K562 (cell line): Measurements from ENCODE around the gene KEL. TPM values are rescaled to one million over a fixed set of nuclear protein-coding genes. Genes with fewer than 3 reads are reported as not detected.

Source experiments
- ATAC-seq: fragments of 200-7000 bp; cut with Tn5 transposase; 3 replicates; pipeline ENCODE4 v1.9.1; 2020; ENCODE audit warnings: moderate library complexity
- BruUV-seq: library from RNA; stranded (reverse); fragments of 400-500 nt; replicated peaks from 2 replicates; lab custom pipeline; 2021; lab: Mats Ljungman, UMichigan
- CTCF ChIA-PET: fragments of 300-600 bp; formaldehyde crosslinking; extraction: SDS; loops from one replicate; lab custom pipeline; 2021; ENCODE audit warnings: low intra/inter-chr PET ratio; lab: Yijun Ruan, JAX
- POLR2A ChIA-PET: fragments of 300-600, 350-650 bp; sonication (Branson Sonifier 250); formaldehyde crosslinking; extraction: SDS; loops from one replicate; lab custom pipeline; 2021; ENCODE audit warnings: antibody characterized with exemption, inconsistent platforms; lab: Yijun Ruan, JAX
- DNase-seq, 4 experiments: peaks; one replicate each; pipeline versions ENCODE4 v3.0.0 to v3.0.0-alpha.2; 2011 to 2018; ENCODE audit warnings: low spot score in 3 of 4, mixed read lengths in 3 of 4; ENCODE audit errors: extremely low read depth in 1 of 4
- FAIRE-seq: peaks from 2 replicates; lab custom pipeline; 2011; peaks lifted over from hg19 to GRCh38; lab: Jason Lieb, UNC
- H2AFZ ChIP-seq: 2 replicates; pipeline ENCODE4 v1.6.0; 2011; ENCODE audit warnings: low read depth, low read length, control low read depth, inconsistent platforms
- H3K27ac ChIP-seq: fragments of 200-600 bp; 3 replicates; pipeline ENCODE4 v1.8.0; 2011; ENCODE audit warnings: low read depth, mild to moderate bottlenecking, control low read depth, inconsistent platforms, low read length, moderate library complexity, mixed read lengths; ENCODE audit errors: extremely low read depth
- H3K27me3 ChIP-seq, 2 experiments: fragments of 300-600 bp in 1 of 2; 2 replicates in 1 of 2; 3 replicates in 1 of 2; pipeline versions ENCODE4 v1.6.0 to v1.8.0; 2011; ENCODE audit warnings: inconsistent platforms in 2 of 2, low read length in 2 of 2, mild to moderate bottlenecking in 1 of 2, mixed read lengths in 1 of 2, moderate library complexity in 1 of 2; ENCODE audit not compliant: control insufficient read depth in 2 of 2, insufficient read depth in 2 of 2
- H3K36me3 ChIP-seq: fragments of 300-600 bp; 3 replicates; pipeline ENCODE4 v1.8.0; 2011; ENCODE audit warnings: mild to moderate bottlenecking, low read length, inconsistent platforms; ENCODE audit not compliant: control insufficient read depth, insufficient read depth
- H3K4me1 ChIP-seq, 2 experiments: fragments of 200-600 bp in 1 of 2; replicated peaks in 1 of 2; 2 replicates in 1 of 2; 3 replicates in 1 of 2; pipeline versions ENCODE4 v1.5.1 to v1.8.0; 2011; ENCODE audit warnings: inconsistent platforms in 2 of 2, low read length in 2 of 2, mild to moderate bottlenecking in 1 of 2, mixed read lengths in 1 of 2, moderate library complexity in 1 of 2; ENCODE audit not compliant: control insufficient read depth in 2 of 2, insufficient read depth in 2 of 2
- H3K4me2 ChIP-seq: 2 replicates; pipeline ENCODE4 v1.6.1; 2011; ENCODE audit warnings: low read length, control low read depth, inconsistent platforms, mixed read lengths; ENCODE audit not compliant: insufficient read depth
- H3K4me3 ChIP-seq: fragments of 200-600 bp; sonication (generic), shearing (Covaris generic); 2 replicates; pipeline ENCODE4 v1.5.1; 2016; ENCODE audit warnings: control low read depth, inconsistent platforms
- H3K79me2 ChIP-seq: fragments of 200-600 bp; 3 replicates; pipeline ENCODE4 v1.8.0; 2011; ENCODE audit warnings: low read length, inconsistent platforms; ENCODE audit not compliant: control insufficient read depth, insufficient read depth
- H3K9ac ChIP-seq, 2 experiments: 2 replicates each; pipeline versions ENCODE4 v1.6.0 to v1.6.1; 2011; ENCODE audit warnings: low read depth in 2 of 2, low read length in 2 of 2, control low read depth in 1 of 2, inconsistent platforms in 1 of 2, mild to moderate bottlenecking in 1 of 2, mixed read lengths in 1 of 2; ENCODE audit not compliant: insufficient read depth in 1 of 2
- H3K9me1 ChIP-seq: one replicate; pipeline ENCODE4 v1.6.0; 2011; ENCODE audit warnings: inconsistent platforms, mild to moderate bottlenecking, low read length, moderate library complexity; ENCODE audit not compliant: control insufficient read depth, insufficient read depth
- H3K9me3 ChIP-seq: replicated peaks from 2 replicates; pipeline ENCODE4 v1.5.1; 2011; ENCODE audit warnings: low read depth, low read length, inconsistent platforms; ENCODE audit not compliant: control insufficient read depth, insufficient read depth
- H4K20me1 ChIP-seq: replicated peaks from 2 replicates; pipeline ENCODE4 v1.6.1; 2011; ENCODE audit warnings: low read length, inconsistent platforms, mixed read lengths; ENCODE audit not compliant: control insufficient read depth, insufficient read depth
- GATA2 ChIP-seq: sonication (generic); formaldehyde crosslinking; IDR thresholded peaks from 2 replicates; pipeline ENCODE4 v1.4.0; 2020; ENCODE audit warnings: mild to moderate bottlenecking, missing genetic modification reagents
- PHB ChIP-seq: fragments of 250-450 bp; sonication (Bioruptor Pico); IDR thresholded peaks from 2 replicates; pipeline ENCODE4 v1.5.0; 2021
- RFX1 ChIP-seq: fragments of 450-650 bp; IDR thresholded peaks from 2 replicates; pipeline ENCODE4 v1.6.1; 2016; ENCODE audit warnings: mild to moderate bottlenecking, moderate library complexity
- ZFPM2 ChIP-seq: fragments of 250-450 bp; sonication (Bioruptor Pico); IDR thresholded peaks from 2 replicates; pipeline ENCODE4 v1.5.1; 2022; ENCODE audit warnings: mild to moderate bottlenecking
- WGBS: fragments of 100-300 bp; shearing (Covaris generic); methylation state at CpG from one replicate; pipeline ENCODE4 v1.1.6; 2016; ENCODE audit warnings: low coverage, mixed read lengths; ENCODE audit not compliant: insufficient coverage; ENCODE audit errors: missing lambda C conversion rate; 5-methylcytosine and 5-hydroxymethylcytosine counted together
- in situ Hi-C: fragments of 300-500 bp; cut with MboI; formaldehyde crosslinking; loops from 4 replicates; pipeline ENCODE4 v1.15.0; 2018; ENCODE audit warnings: inconsistent platforms, mixed read lengths
- intact Hi-C: fragments of 100-400 bp; cut with micrococcal nuclease; formaldehyde crosslinking; loops from 2 replicates; pipeline ENCODE4 v1.14.2; 2022
- polyA plus RNA-seq, 8 experiments: library from polyadenylated mRNA; depleted of rRNA in 4 of 8; stranded (reverse) in 5 of 8; unstranded in 3 of 8; fragments of >200 nt; fragmentation: Nextera tagmentation in 2 of 8; fragmentation: Illumina TruSeq in 1 of 8; extraction: Ambion mirVana in 2 of 8; extraction: Trizol in 1 of 8; gene quantifications; 2 replicates each; pipeline versions ENCODE4 v1.2.1 to v1.2.3, GENCODE V29; 2011 to 2014; ENCODE audit warnings: inconsistent platforms in 1 of 8, missing spikeins in 1 of 8
- total RNA-seq, 7 experiments: library from RNA; depleted of rRNA in 6 of 7; stranded (reverse); fragments of >200 nt in 6 of 7; fragmentation: Illumina TruSeq in 2 of 7; extraction: Trizol in 2 of 7; gene quantifications; 2 replicates each; pipeline versions ENCODE4 v1.2.1 to v1.2.3, GENCODE V29; 2011 to 2021; ENCODE audit warnings: low replicate concordance in 1 of 7

Gene KEL
- total and polyA plus RNA-seq, 9 of the 15 experiments (the other 6 are each of a cell fraction or from before 2014, with no cell fraction given), result 9.0 to 47.4 (median 22.2) TPM

- TF ChIP-seq GATA2, result no peak
- no peak for TF ChIP-seq PHB (CRISPR knock-in tag)
These were observed 46.1 kb upstream of the KEL start (continued) for GRCh38 chr7:143008007-143008901.

- H2AFZ ChIP-seq, result no peak overlapping the region
- TF ChIP-seq ZFPM2 (CRISPR knock-in tag) (no peak), RFX1 (peak; percentile 51)
- ATAC-seq, result no peak
- ChIA-PET POLR2A (no interaction called here), CTCF (interaction anchor here (1.1 to 11.1 kb wide), 3 partner anchors 125 to 208 kb away, joined by 3 to 222 read pairs (median 3); no protein-coding TSS in a partner anchor)
- H4K20me1 ChIP-seq, result no peaks in the 10 kb centered on the region
- DNase-seq, result no peak
- H3K9me1 ChIP-seq, result no peaks in the 10 kb centered on the region
- no peaks in the 10 kb centered on the region for H3K9me3 ChIP-seq
- no peaks in the 10 kb centered on the region for H3K79me2 ChIP-seq
- BruUV-seq, result no TSS peak
- under 1% methylated on average over 6 of the region's 6 CpGs for WGBS
- H3K36me3 ChIP-seq, result no peaks in the 10 kb centered on the region
- intact Hi-C loops, result no loop called here
- peaks cover 9 to 19% of the 10 kb centered on the region in 2 experiments for H3K27me3 ChIP-seq
- no peak for FAIRE-seq
- in situ Hi-C loops, result loop anchor here (25.0 kb wide), 1 partner anchor 368 kb away; no protein-coding TSS in a partner anchor
- no peak overlapping the region for H3K9ac ChIP-seq
- no peak overlapping the region for H3K4me3 ChIP-seq
- no peak overlapping the region for H3K4me2 ChIP-seq
- H3K4me1 ChIP-seq, result peaks cover 0 to 4% of the 10 kb centered on the region in 2 experiments; a peak in 2 of 5 replicates
- H3K27ac ChIP-seq, result no peak overlapping the region
These were observed 43.6 kb upstream of the KEL start for GRCh38 chr7:143005632-143006260.
